GM04503 (cell line): ENCODE measurements around the gene RPL37.
"Not testable (repeated sequence)": the region's sequence is repeated elsewhere in the genome, so short reads cannot be mapped to it uniquely, and the experiment has no call there.

Experiments used
- DNase-seq: peaks from one replicate; pipeline ENCODE4 v3.0.0-alpha.2; 2012; ENCODE audit warnings: low read depth

Gene RPL37

GRCh38 chr5:40797273-40798011 lies 37.6 kb downstream of the RPL37 start:
- DNase-seq, result no peak

- no peak for DNase-seq
Measured at GRCh38 chr5:40796487-40796889, 38.5 kb downstream of the RPL37 start.

- not testable (repeated sequence) for DNase-seq
Measured at GRCh38 chr5:40794877-40795276, 40.1 kb downstream of the RPL37 start.

- DNase-seq, result not testable (repeated sequence)
Measured at GRCh38 chr5:40794340-40794739, 40.7 kb downstream of the RPL37 start.

GRCh38 chr5:40792691-40793090 lies 42.3 kb downstream of the RPL37 start:
- DNase-seq, result not testable (repeated sequence)

GRCh38 chr5:40791715-40792139 lies 43.3 kb downstream of the RPL37 start:
- DNase-seq, result no peak

- DNase-seq, result no peak
Measured at GRCh38 chr5:40790947-40791593, 44.0 kb downstream of the RPL37 start.

- not testable (repeated sequence) for DNase-seq
Measured at GRCh38 chr5:40788941-40789340, 46.1 kb downstream of the RPL37 start.

GRCh38 chr5:40787986-40788385 lies 47.0 kb downstream of the RPL37 start:
- DNase-seq, result no peak

- not testable (repeated sequence) for DNase-seq
Measured at GRCh38 chr5:40786664-40787063, 48.4 kb downstream of the RPL37 start.

GRCh38 chr5:40784916-40785315 lies 50.1 kb downstream of the RPL37 start:
- DNase-seq, result no peak

GRCh38 chr5:40784027-40784653 lies 50.9 kb downstream of the RPL37 start:
- DNase-seq, result no peak

- no peak for DNase-seq
Measured at GRCh38 chr5:40781843-40782409, 53.1 kb downstream of the RPL37 start.

GRCh38 chr5:40780858-40781257 lies 54.2 kb downstream of the RPL37 start:
- DNase-seq, result no peak

- DNase-seq, result no peak
Measured at GRCh38 chr5:40780199-40780598, 54.8 kb downstream of the RPL37 start.

GRCh38 chr5:40779561-40779960 lies 55.5 kb downstream of the RPL37 start:
- DNase-seq, result no peak

GRCh38 chr5:40778133-40778532 lies 56.9 kb downstream of the RPL37 start:
- no peak for DNase-seq

- DNase-seq, result no peak
Measured at GRCh38 chr5:40776658-40776977, 58.4 kb downstream of the RPL37 start.

GRCh38 chr5:40775846-40776657 lies 59.0 kb downstream of the RPL37 start:
- DNase-seq, result no peak
